A549 treated with RU486 at 1 μM for 4 hours (cell line): ENCODE results near the gene FOXD4L5. TPM values are rescaled to one million over a fixed set of nuclear protein-coding genes. Genes with fewer than 3 reads are reported as not detected.

ENCODE experiments used
- total RNA-seq: library from RNA; stranded (reverse); fragments of 200-300 nt; extraction: Qiagen RNA extraction; gene quantifications from 5 replicates; pipeline ENCODE4 v1.2.3, GENCODE V29; 2022; ENCODE audit warnings: low read depth

FOXD4L5 gene
- 0.05 to 0.10 TPM in 2 of 5 replicates, not detected in the others for total RNA-seq

DNA sequence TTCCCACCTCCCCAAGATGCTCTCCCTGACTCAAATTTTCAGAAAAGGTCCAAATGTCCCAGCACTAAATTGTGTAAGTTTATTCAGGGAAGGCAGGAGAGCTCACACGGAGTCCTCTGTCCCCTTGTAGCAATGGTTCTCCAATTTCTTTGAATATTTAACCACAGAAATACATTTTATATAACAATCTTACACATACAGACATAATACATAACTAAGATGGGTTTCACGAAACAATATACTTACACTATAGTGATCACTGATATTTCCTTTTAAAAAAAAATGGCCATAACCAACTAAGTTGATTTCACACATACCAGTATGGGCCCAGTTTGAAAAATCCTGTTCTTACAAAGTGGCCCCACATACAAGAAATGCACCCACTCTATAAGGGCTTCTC is at the start of gene FOXD4L5:
FOXD4L5 (minus strand) TSS at position 101 of the 400 bp plus-strand sequence. CDS start 832 bp downstream, outside the sequence.

